Subcutaneous adipose tissue (tissue), 4 donors: Measurements from ENCODE around the gene TSPAN32. TPM values are rescaled to one million over a fixed set of nuclear protein-coding genes. Genes with fewer than 3 reads are reported as not detected.

ENCODE experiments used
- CTCF ChIP-seq: fragments of 450-650 bp; IDR thresholded peaks from one replicate; pipeline ENCODE4 v1.5.1; 2016; ENCODE audit warnings: low read depth, mild to moderate bottlenecking, control low read depth, antibody characterized with exemption, moderate library complexity
- total RNA-seq, 4 donors: library from RNA; depleted of rRNA; stranded (reverse); fragments of >200 nt; gene quantifications; one replicate each; pipeline ENCODE4 v1.1.0, GENCODE V29; 2016

The TSPAN32 gene
- total RNA-seq, 4 donors from 2014 or later: 2.1 to 2.6 (median 2.5) TPM; not detected in 1

DNA sequence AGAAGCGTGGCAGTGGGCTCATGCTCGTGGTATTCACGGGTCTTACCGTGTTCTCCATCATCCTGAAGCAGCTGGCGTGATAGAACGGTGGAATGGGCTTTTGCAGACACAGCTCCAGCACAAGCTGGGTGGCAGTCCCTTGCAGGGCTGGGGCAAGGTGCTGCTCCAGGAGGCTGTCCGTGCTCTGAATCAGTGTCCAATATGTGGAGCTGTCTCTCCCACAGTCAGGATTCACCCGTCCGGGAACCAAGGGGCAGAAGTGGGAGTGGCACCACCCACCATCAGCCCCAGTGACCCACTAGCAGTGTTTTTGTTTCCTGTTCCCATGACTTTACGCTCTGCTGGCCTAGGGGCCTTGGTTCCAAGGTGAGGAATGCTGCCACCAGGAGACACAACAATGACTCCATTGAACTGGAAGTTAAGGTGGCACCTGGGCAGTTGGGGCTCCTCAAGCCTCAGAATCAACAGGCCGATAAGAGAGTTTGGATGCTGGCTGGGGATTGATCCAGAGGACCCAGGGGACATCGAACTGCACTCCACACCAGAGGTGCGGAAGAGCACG, 58.3 kb downstream of the TSPAN32 start:
- no peak for TF ChIP-seq CTCF

- TF ChIP-seq CTCF: no peak
These were observed 59.8 kb downstream of the TSPAN32 start for GRCh38 chr11:2361565-2361964.

DNA sequence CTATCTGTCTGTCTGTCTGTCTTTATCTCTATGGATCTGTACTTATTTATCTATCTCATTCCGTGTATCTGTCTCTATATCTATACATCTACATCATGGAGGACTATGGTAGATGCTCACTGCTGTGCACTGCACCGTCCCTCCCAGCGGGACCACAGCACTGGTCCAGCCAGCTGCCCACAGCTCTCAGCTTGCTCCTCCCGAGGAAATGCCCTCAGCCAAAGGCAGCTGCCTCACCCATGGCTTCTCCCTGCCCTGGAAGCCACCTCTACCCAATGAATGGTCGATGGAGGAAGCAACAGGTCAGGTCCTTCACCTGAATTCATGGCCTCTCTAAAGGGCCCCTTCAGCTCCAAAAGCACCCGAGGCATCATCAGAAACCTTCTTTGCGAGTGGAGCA, 60.6 kb downstream of the TSPAN32 start:
- no peak for TF ChIP-seq CTCF

DNA sequence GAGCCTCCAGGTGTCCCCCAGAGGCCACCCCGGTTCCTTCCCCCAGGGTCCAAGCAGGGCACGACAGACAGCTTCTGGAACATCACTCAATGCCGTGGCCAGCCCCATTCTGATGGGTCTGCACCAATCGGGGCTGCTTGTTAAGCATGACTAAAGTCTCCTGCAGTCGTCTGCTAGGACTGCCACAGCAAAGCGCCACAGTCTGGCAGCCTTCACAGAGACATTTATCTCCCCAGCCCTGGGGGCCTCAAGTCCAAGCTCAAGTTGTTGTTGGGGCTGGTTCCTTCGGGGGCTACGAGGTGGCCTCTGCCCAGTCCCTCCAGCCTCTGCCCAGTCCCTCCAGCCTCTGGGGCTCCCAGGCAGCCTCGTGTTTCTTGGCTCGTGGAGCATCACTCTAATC, 61.3 kb downstream of the TSPAN32 start:
- TF ChIP-seq CTCF: no peak

DNA sequence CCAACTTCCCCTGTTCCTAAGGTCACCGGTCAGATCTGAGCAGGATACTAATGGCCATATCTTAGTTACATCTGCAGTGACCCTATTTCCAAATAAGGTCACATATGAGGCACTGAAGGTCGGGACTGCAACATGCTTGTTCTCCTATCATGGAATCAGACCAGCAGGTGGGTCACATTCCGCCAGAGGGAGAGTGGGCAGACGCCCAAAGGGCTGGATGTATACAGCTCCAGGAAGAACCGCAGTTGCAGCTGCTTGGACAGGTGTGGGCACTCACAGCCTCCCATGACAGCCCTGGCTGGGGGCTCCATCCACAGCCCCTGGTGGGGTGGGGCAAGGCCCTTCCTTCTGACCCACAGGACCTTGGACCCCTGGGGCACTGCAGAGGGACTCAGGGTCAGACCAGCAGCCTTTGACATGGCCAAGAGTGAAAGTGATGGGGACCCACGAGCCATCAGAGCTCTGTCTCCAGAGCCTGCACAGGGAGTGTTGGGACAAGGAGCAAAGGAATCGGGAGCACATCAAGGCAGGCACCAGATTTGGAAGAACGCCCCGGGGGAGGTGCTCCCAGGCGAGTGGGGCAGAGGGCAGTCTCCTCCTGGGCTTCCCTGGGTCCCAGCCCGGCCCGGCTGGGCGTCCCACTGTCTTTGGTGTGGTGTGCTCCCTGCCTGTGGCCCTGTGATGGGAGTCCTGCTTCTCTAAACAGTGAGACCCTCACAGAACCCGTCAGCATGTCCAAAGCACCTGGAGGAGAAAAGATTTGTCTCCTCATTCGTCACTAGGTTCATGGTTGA, 62.0 kb downstream of the TSPAN32 start:
- TF ChIP-seq CTCF: no peak

DNA sequence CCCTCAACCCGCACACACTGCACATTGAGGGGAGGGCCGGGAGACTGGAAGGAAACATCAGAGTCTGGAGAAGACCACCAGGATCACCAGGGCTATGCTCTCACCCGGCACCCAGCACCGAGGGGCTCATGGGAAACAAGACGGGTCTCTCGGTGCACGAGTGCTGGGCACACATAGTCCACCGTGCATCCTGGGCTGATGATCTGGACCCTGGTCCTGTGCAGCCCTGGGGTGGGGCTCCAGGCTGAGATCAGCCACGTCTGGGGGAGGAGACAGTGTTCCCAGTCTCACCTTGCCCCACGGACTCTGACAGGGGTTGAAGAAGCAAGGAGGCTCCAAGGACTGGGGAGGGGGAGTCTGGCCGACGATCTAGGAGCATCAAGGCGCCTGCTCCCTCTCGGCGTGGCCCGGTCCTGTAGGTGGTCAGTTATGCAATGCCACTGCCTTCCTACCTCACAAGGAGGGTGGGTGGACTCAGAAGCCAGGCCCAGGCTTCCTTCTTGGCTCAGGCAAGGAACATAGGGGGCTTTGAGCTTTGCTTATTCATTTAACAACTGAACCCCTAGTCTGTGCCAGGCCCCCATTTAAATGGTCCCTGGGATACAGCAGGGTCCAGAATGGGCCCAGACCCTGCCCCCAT, 63.9 kb downstream of the TSPAN32 start:
- no peak for TF ChIP-seq CTCF

- no peak for TF ChIP-seq CTCF
These were observed 64.5 kb downstream of the TSPAN32 start for GRCh38 chr11:2366276-2366675.
